ENCODE measurements around the gene IGF1R.
A peak's percentile ranks its signal among the peaks of the same experiment; 100 is the strongest.

IGF1R gene

GRCh38 chr15:98648654-98649471, 524 bp downstream of the IGF1R start:
- peak in 1 of 2 donors; percentile 4 for DNase-seq (ENCODE audit: low read depth in 1 of 2, low spot score in 1 of 2)

DNA sequence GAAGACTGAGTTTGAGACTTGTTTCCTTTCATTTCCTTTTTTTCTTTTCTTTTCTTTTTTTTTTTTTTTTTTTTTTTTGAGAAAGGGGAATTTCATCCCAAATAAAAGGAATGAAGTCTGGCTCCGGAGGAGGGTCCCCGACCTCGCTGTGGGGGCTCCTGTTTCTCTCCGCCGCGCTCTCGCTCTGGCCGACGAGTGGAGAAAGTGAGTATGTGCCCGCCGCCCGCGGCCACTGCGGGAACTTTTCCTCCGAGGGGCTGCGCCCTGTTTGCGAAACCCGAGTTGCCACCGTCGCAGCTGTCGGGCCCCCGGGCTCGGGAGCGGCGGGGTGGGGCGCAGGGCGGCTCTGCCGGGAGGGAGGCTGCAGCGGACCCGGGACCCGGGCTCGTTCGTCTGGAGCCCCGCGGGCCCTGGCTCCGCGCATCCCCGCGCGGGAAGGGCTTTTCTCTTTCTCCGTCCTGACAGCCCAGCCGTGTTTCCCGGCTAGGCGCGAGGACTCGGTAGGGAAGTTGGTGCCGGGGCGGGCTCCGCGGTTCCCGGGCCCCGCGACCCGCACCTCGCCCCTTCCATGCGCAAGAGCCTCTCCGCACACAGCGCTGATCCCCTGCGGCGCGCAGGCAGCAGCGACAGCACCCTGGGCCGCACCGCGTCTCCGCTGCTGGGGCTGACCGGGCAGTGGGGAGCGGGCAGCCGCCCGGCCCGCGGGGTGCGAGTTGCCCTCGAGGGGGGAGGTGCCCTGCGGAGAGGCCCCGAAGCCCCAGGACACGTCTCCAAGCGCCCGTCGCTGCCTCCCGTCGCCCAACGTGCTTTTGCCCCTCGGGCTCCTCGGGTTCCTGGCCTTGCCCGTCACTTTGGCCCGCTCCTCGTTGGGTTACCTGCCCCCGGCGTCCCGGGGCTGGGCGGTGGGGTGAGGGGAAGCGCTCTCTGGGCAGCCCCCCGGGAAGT, 1.4 kb downstream of the IGF1R start:
- peak in 1 of 2 donors; percentile 21 for DNase-seq (ENCODE audit: low read depth in 1 of 2, low spot score in 1 of 2)

- DNase-seq (ENCODE audit: low read depth in 1 of 2, low spot score in 1 of 2) = peak; percentile 8 to 12
These were observed 2.2 kb downstream of the IGF1R start for GRCh38 chr15:98650417-98651035.

- peak in 1 of 2 donors; percentile 3 for DNase-seq (ENCODE audit: low read depth in 1 of 2, low spot score in 1 of 2)
These were observed 2.7 kb downstream of the IGF1R start for GRCh38 chr15:98651036-98651481.

DNA sequence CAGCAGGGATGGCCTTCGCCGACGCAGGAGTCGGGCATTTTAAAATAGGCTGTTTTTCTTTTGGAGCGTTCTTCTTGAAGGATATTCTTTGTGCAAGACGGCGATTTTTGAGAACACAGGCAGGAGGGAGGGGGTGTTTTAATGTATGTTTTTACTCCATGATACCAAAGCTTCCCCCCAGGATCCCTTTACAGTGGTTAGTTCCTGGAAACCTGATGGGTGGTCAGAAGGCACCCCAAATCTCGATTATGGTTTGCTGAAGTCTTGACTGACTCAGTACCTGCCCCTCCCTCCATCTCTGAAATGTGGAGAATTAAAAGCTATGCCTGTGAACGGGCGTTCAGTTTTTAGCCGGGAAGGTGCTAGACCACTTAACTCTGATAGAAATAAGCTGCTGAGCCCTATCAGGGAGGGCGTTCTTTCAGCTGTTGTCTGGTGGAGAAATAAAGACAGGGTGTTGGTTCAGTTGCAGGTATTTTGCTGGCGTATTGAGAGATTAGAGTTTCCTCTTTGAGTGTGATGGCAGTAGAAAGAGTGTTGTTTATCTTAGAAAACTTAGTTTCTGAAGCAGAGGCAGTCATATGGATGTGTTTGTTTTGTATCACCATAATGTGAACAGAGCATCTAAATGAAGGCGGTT, 3.4 kb downstream of the IGF1R start:
- no peak for DNase-seq (ENCODE audit: low read depth in 1 of 2, low spot score in 1 of 2)

GRCh38 chr15:98653686-98654085, 5.3 kb downstream of the IGF1R start:
- DNase-seq (ENCODE audit: low read depth in 1 of 2, low spot score in 1 of 2) = no peak

- DNase-seq (ENCODE audit: low read depth in 1 of 2, low spot score in 1 of 2) = no peak
These were observed 6.5 kb downstream of the IGF1R start for GRCh38 chr15:98654790-98655360.

DNA sequence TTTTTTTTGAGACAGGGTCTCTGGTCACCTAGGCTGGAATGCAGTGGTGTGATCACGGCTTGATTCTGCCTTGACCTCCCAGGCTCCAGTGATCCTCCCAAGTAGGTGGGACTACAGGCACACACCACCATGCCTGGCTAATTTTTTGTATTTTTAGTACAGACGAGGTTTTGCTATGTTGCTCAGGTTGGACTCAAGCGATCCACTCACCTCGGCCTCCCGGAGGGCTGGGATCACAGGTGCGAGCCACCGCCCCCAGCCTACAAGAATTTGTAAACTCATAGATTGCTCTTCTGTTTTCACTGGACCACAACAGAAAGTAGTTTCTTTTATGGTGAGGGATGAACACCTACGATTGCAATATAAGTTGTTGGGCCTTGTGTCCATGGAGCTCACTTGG, 7.4 kb downstream of the IGF1R start:
- DNase-seq (ENCODE audit: low read depth in 1 of 2, low spot score in 1 of 2) = no peak

DNA sequence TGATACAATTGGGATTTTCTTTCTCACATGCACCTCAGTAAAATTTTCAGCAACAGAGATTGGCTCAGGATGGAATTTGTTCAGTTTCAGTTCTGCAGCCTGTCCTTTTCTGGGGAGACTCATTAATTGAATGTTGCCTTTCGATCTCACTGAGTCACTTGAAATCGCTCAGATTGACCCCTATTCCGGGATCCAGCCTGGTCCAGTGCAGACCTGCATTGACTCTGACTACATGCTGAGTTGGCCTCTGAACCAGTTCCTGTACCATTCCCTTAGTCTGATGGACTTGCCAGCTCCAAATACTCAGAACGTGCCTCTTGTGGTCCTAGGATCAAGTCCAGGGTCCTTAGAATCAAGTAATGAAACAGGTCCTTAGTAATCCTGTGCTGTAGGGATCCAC, 9.4 kb downstream of the IGF1R start:
- no peak for DNase-seq (ENCODE audit: low read depth in 1 of 2, low spot score in 1 of 2)

DNA sequence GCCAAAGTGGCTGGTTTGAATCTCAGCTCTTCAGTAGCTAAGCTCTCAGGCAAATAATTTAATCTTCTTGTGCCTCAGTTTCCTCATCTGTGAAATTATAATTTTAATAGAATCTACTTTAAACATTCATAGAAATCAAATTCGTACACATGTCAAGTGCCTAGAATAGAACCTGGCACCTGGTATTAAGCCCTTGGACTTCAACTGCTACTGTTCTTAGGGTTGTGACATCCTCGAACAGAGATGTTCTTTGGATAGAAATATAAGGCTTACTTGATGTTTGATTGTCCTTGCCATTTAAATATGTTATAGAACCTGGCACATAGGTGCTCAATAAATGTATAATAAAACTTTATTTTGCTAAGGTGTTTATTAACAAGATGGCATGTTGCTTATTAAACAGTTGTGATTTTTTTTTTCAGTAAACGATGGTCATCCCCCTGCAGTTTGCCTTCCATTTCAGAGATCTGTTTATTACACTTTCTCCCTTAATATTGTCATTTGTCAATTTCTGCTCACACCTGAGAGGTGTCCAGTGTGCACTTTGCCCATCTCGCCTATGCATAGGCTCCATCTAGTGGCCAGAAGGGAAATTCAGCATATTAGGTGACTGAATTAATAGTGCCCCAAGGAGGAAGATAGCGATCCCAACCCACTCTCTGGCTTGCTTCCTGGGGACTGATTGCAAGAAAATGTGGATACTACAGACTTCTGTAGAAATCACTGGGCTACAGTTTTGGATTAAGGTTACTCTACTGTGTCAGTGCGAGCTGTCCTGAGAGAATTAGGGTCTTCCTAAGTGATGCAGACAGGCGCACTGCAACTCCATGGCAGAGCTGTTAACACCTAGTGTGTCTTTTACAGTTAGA, 10.7 kb downstream of the IGF1R start:
- no peak for DNase-seq (ENCODE audit: low read depth in 1 of 2, low spot score in 1 of 2)

DNA sequence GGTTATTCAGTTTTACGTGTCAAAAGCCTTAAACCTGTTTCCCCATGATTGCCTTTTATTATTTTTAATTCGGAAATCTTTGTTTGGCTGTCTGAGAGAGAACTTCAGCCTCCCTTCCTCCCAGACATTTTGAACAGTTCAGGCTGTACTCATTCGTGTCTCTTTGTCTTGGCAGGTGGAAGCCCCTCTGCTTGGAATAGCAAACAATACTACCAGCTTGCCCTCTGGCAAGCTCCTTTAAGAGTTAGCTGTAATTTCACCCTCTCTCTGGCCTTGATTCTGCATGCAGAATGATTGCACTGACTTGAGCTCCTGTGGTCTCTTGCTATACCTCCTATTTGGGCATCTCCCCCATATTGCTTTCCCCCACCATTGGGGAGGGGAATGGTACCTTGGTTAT, 11.7 kb downstream of the IGF1R start:
- no peak for DNase-seq (ENCODE audit: low read depth in 1 of 2, low spot score in 1 of 2)

GRCh38 chr15:98663045-98663444, 14.7 kb downstream of the IGF1R start:
- no peak for DNase-seq (ENCODE audit: low read depth in 1 of 2, low spot score in 1 of 2)

DNA sequence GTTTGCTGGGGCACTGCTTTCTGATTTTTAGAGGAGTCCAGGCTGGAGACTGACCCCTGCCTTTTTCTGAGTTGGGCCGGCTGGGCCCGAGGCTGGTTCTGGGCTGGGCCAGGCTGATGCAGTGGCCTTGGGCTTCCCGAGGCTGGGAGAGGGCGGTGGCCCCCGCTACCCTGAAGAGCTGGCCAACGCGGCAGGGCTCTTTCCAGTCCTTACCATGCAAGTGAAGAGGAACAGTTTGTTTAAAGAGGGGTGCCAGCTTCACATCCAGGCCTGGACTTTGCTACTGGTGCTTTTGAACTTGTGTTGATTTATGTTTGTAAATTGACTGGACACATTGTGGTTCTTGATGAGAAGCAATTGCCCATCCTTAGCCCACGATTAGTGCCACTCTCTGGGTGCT, 15.3 kb downstream of the IGF1R start:
- DNase-seq (ENCODE audit: low read depth in 1 of 2, low spot score in 1 of 2) = no peak

DNA sequence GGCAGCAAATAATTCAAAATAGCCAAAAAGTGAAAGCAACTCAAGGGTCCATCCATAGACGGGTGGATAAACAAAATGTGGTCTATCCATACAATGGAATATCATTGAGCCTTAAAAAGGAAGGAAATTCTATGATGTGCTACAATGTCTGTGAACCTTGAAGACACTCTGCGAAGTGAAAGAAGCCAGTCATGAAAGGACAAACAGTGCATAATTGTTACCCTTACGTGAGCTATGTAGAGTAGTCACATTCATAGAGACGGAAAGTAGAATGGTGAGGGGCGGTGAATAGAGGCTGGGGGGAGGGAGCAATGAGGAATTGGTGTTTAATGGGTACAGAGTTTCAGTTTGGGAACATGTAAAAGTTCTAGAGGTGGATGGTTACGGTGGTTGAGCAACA, 18.1 kb downstream of the IGF1R start:
- no peak for DNase-seq (ENCODE audit: low read depth in 1 of 2, low spot score in 1 of 2)

GRCh38 chr15:98666841-98667240, 18.5 kb downstream of the IGF1R start:
- DNase-seq (ENCODE audit: low read depth in 1 of 2, low spot score in 1 of 2) = no peak

- no peak for DNase-seq (ENCODE audit: low read depth in 1 of 2, low spot score in 1 of 2)
These were observed 19.3 kb downstream of the IGF1R start for GRCh38 chr15:98667521-98668179.

DNA sequence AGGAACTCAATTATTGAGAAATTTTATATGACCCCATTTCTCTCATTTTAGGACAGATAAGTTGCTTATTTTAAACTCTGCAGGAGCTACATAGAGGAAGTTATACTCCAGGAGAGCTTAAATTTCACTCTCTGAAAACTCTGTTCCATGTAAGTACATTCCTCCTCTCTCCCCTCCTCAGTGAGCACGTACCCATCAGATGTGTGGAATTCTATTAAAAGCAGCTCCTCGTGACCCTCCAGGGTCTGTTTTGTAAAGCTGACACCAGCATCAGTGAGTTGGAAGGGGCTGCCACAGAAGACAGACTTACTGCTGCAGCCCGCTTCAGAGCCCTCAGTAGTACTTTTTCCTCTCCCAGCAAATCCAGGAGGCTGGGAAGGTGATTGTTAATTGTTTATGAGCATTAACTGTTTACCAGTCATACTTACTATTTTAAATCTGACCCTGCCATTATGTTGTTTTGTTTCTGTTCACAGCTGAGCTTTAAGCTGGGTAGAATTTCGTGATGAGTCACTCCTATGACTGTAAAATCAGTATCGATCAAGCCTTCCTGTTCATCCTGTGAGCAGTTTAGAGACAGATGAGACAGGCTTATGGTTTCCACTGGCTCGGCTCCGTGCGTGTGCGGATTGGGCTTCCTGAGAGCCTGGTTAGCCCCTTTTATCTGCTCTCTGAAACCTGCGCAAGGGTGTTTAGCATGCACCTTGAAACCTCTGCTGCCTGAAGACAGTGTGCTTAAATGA, 20.4 kb downstream of the IGF1R start:
- DNase-seq (ENCODE audit: low read depth in 1 of 2, low spot score in 1 of 2) = no peak

DNA sequence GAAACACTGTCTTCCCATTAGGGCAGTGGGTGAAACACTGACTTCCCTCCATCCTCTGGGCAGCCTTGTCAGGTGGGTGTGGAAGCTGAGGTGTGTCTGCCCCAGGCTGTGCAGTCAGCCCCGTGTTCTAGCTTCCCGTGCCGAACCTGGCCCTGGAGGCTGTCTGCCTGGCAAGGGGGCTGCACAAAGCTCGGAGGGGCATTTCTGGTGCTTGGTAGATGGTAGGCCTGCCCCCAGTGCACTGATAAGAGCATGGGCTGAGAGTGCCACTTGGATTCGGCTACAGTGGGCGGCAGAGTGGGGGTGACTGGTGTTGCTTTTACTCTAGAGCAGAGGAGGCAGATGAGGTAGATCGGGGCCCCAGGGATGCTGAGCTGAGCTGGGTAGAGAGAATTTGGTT, 21.3 kb downstream of the IGF1R start:
- no peak for DNase-seq (ENCODE audit: low read depth in 1 of 2, low spot score in 1 of 2)

All from activated T-helper 1 cell treated with anti-CD3 and anti-CD28 coated beads, Interleukin-2, amount 50 U/mL, for 16 hours (primary cell).